Fibroblast of mammary gland (primary cell): Measurements from ENCODE around the gene KLF6.

ENCODE experiments used
- DNase-seq: peaks from one replicate; pipeline ENCODE4 v3.0.0-alpha.2; 2010; ENCODE audit warnings: low read depth
- H3K4me3 ChIP-seq: 2 replicates; pipeline ENCODE4 v1.5.1; 2011; ENCODE audit warnings: low read depth, mild to moderate bottlenecking, low read length, moderate library complexity; ENCODE audit not compliant: control insufficient read depth
- CTCF ChIP-seq: conservative IDR thresholded peaks from 2 replicates; pipeline ENCODE4 v1.5.1; 2011; ENCODE audit warnings: low read depth, low read length, inconsistent platforms; ENCODE audit not compliant: control insufficient read depth, insufficient read depth

The KLF6 gene

GRCh38 chr10:3747984-3748383 lies 37.0 kb downstream of the KLF6 start:
- DNase-seq = no peak
- H3K4me3 ChIP-seq = no peak overlapping the region
- no peak for TF ChIP-seq CTCF

GRCh38 chr10:3747248-3747960 lies 37.6 kb downstream of the KLF6 start:
- no peak overlapping the region for H3K4me3 ChIP-seq
- no peak for DNase-seq
- no peak for TF ChIP-seq CTCF

GRCh38 chr10:3746634-3747033 lies 38.4 kb downstream of the KLF6 start:
- H3K4me3 ChIP-seq = no peak overlapping the region
- DNase-seq = no peak
- no peak for TF ChIP-seq CTCF

GRCh38 chr10:3745521-3745920 lies 39.5 kb downstream of the KLF6 start:
- H3K4me3 ChIP-seq = no peak overlapping the region
- TF ChIP-seq CTCF = no peak
- DNase-seq = no peak

GRCh38 chr10:3741688-3742461 lies 43.1 kb downstream of the KLF6 start:
- H3K4me3 ChIP-seq = peak overlapping the region; percentile 16
- no peak for TF ChIP-seq CTCF
- DNase-seq = peak; percentile 65

- TF ChIP-seq CTCF = no peak
- H3K4me3 ChIP-seq = no peak overlapping the region
- DNase-seq = peak; percentile 61
Observed at GRCh38 chr10:3740157-3740871, 44.7 kb downstream of the KLF6 start.
